Measurements from ENCODE around the gene ATP8A2. TPM values are rescaled to one million over a fixed set of nuclear protein-coding genes. Genes with fewer than 3 reads are reported as not detected.
A peak's percentile ranks its signal among the peaks of the same experiment; 100 is the strongest.
"Not testable (repeated sequence)": the region's sequence is repeated elsewhere in the genome, so short reads cannot be mapped to it uniquely, and the experiment has no call there.

ATP8A2 gene
- total RNA-seq, 2 experiments from 2014 or later = not detected

- H3K36me3 ChIP-seq (ENCODE audit: insufficient read depth, low read length) = no peaks in the 10 kb centered on the region
- H3K9me3 ChIP-seq (ENCODE audit: low read length) = no peaks in the 10 kb centered on the region
- no peak overlapping the region for H3K4me3 ChIP-seq (ENCODE audit: low read depth, low read length, poor library complexity, severe bottlenecking)
- ChIA-PET POLR2A (no interaction called here), CTCF (ENCODE audit: unreplicated experiment) (no interaction called here)
- no peaks in the 10 kb centered on the region for H4K20me1 ChIP-seq (ENCODE audit: insufficient read depth, low read length)
- peaks cover 11% of the 10 kb centered on the region for H3K4me1 ChIP-seq (ENCODE audit: insufficient read depth, low read length, poor library complexity, severe bottlenecking)
- no peak overlapping the region for H3K27ac ChIP-seq (ENCODE audit: low read depth, low read length, poor library complexity, severe bottlenecking)
- H3K4me2 ChIP-seq (ENCODE audit: low read length) = no peak overlapping the region
- DNase-seq (ENCODE audit: low spot score) = no peak
- H3K79me2 ChIP-seq (ENCODE audit: insufficient read depth, low read depth, low read length) = no peaks in the 10 kb centered on the region
- no peak overlapping the region; the same call in 1 of the 2 replicates for H2AFZ ChIP-seq (ENCODE audit: low read length)
- TF ChIP-seq CTCF (conservative IDR thresholded peaks at IDR 0.05; ENCODE audit: low read length) (no peak), EZH2phosphoT487 (IDR thresholded peaks at IDR 0.05; ENCODE audit: borderline replicate concordance, low read depth, low read length) (no peak)
- BruUV-seq (replicated peaks) = no TSS peak
- intact Hi-C loops (cut with micrococcal nuclease; ENCODE audit: unreplicated experiment) = no loop called here
- H3K9me2 ChIP-seq (ENCODE audit: insufficient read depth, low read length) = no peaks in the 10 kb centered on the region
Measured at GRCh38 chr13:25770601-25771000, 398.8 kb downstream of the ATP8A2 start.

GRCh38 chr13:25771202-25771601 is 399.4 kb downstream of the ATP8A2 start:
- BruUV-seq (replicated peaks) = no TSS peak
- no peaks in the 10 kb centered on the region for H4K20me1 ChIP-seq (ENCODE audit: insufficient read depth, low read length)
- intact Hi-C loops (cut with micrococcal nuclease; ENCODE audit: unreplicated experiment) = no loop called here
- H2AFZ ChIP-seq (ENCODE audit: low read length) = peak overlapping the region; percentile 32; the same call in 1 of the 2 replicates
- H3K9me2 ChIP-seq (ENCODE audit: insufficient read depth, low read length) = no peaks in the 10 kb centered on the region
- no peaks in the 10 kb centered on the region for H3K36me3 ChIP-seq (ENCODE audit: insufficient read depth, low read length)
- CTCF ChIA-PET (ENCODE audit: unreplicated experiment) = no interaction called here
- POLR2A ChIA-PET = no interaction called here
- peak; percentile 24 for DNase-seq (ENCODE audit: low spot score)
- no peaks in the 10 kb centered on the region for H3K79me2 ChIP-seq (ENCODE audit: insufficient read depth, low read depth, low read length)
- TF ChIP-seq CTCF (conservative IDR thresholded peaks at IDR 0.05; ENCODE audit: low read length) = no peak
- TF ChIP-seq EZH2phosphoT487 (IDR thresholded peaks at IDR 0.05; ENCODE audit: borderline replicate concordance, low read depth, low read length) = no peak
- H3K9me3 ChIP-seq (ENCODE audit: low read length) = no peaks in the 10 kb centered on the region
- H3K4me2 ChIP-seq (ENCODE audit: low read length) = no peak overlapping the region
- H3K4me1 ChIP-seq (ENCODE audit: insufficient read depth, low read length, poor library complexity, severe bottlenecking) = peaks cover 15% of the 10 kb centered on the region
- H3K27ac ChIP-seq (ENCODE audit: low read depth, low read length, poor library complexity, severe bottlenecking) = no peak overlapping the region
- no peak overlapping the region for H3K4me3 ChIP-seq (ENCODE audit: low read depth, low read length, poor library complexity, severe bottlenecking)

- no TSS peak for BruUV-seq (replicated peaks)
- intact Hi-C loops (cut with micrococcal nuclease; ENCODE audit: unreplicated experiment) = no loop called here
- Histone ChIP-seq H3K4me2 (ENCODE audit: low read length) (no peak overlapping the region), H3K27ac (ENCODE audit: low read depth, low read length, poor library complexity, severe bottlenecking) (no peak overlapping the region), H3K79me2 (ENCODE audit: insufficient read depth, low read depth, low read length) (no peaks in the 10 kb centered on the region), H4K20me1 (ENCODE audit: insufficient read depth, low read length) (no peaks in the 10 kb centered on the region), H3K9me3 (ENCODE audit: low read length) (no peaks in the 10 kb centered on the region), H3K9me2 (ENCODE audit: insufficient read depth, low read length) (no peaks in the 10 kb centered on the region), H2AFZ (ENCODE audit: low read length) (peak overlapping the region; percentile 32; the same call in 1 of the 2 replicates), H3K4me1 (ENCODE audit: insufficient read depth, low read length, poor library complexity, severe bottlenecking) (peaks cover 22% of the 10 kb centered on the region), H3K36me3 (ENCODE audit: insufficient read depth, low read length) (no peaks in the 10 kb centered on the region), H3K4me3 (ENCODE audit: low read depth, low read length, poor library complexity, severe bottlenecking) (no peak overlapping the region)
- TF ChIP-seq EZH2phosphoT487 (IDR thresholded peaks at IDR 0.05; ENCODE audit: borderline replicate concordance, low read depth, low read length) (no peak), CTCF (conservative IDR thresholded peaks at IDR 0.05; ENCODE audit: low read length) (no peak)
- POLR2A ChIA-PET = interaction anchor here (0.7 to 1.1 kb wide), 2 partner anchors 10 to 969 kb away, joined by 3 to 4 read pairs; no protein-coding TSS in a partner anchor
- CTCF ChIA-PET (ENCODE audit: unreplicated experiment) = no interaction called here
- DNase-seq (ENCODE audit: low spot score) = no peak
Measured at GRCh38 chr13:25771641-25772478, 400.1 kb downstream of the ATP8A2 start.

GRCh38 chr13:25772534-25772933 is 400.8 kb downstream of the ATP8A2 start:
- H3K36me3 ChIP-seq (ENCODE audit: insufficient read depth, low read length); H3K4me2 ChIP-seq (ENCODE audit: low read length); H3K4me3 ChIP-seq (ENCODE audit: low read depth, low read length, poor library complexity, severe bottlenecking); H3K79me2 ChIP-seq (ENCODE audit: insufficient read depth, low read depth, low read length); H3K9me3 ChIP-seq (ENCODE audit: low read length); H4K20me1 ChIP-seq (ENCODE audit: insufficient read depth, low read length); H3K27ac ChIP-seq (ENCODE audit: low read depth, low read length, poor library complexity, severe bottlenecking); DNase-seq (ENCODE audit: low spot score); CTCF ChIA-PET (ENCODE audit: unreplicated experiment); H2AFZ ChIP-seq (ENCODE audit: low read length); BruUV-seq (replicated peaks); H3K9me2 ChIP-seq (ENCODE audit: insufficient read depth, low read length); intact Hi-C loops (cut with micrococcal nuclease; ENCODE audit: unreplicated experiment): not testable (repeated sequence)
- peaks cover 29% of the 10 kb centered on the region for H3K4me1 ChIP-seq (ENCODE audit: insufficient read depth, low read length, poor library complexity, severe bottlenecking)
- POLR2A ChIA-PET = interaction anchor here (0.7 to 1.1 kb wide), 2 partner anchors 11 to 969 kb away, joined by 3 to 4 read pairs; no protein-coding TSS in a partner anchor

All from OCI-LY7 (cell line).